SK-N-SH treated with all-trans-retinoic acid at 6 μM for 48 hours (cell line): ENCODE data around the gene CRELD2.

ENCODE experiments used
- ATAC-seq: fragments of 200-7000 bp; cut with Tn5 transposase; 3 replicates; pipeline ENCODE4 v1.9.1; 2020; ENCODE audit warnings: mild to moderate bottlenecking, moderate library complexity
- BACH2 ChIP-seq: fragments of 250-450 bp; sonication (Bioruptor Pico); IDR thresholded peaks from 2 replicates; pipeline ENCODE4 v1.9.0; 2021; ENCODE audit warnings: mild to moderate bottlenecking, borderline replicate concordance
- CREB5 ChIP-seq: fragments of 250-450 bp; sonication (Bioruptor Pico); IDR thresholded peaks from 2 replicates; pipeline ENCODE4 v1.5.1; 2020; ENCODE audit warnings: low read depth, mild to moderate bottlenecking, moderate library complexity
- CSDC2 ChIP-seq: fragments of 250-450 bp; sonication (Bioruptor Pico); IDR thresholded peaks from 2 replicates; pipeline ENCODE4 v1.5.0; 2020; ENCODE audit warnings: mild to moderate bottlenecking, moderate library complexity
- ESRRG ChIP-seq: fragments of 250-450 bp; sonication (Bioruptor Pico); IDR thresholded peaks from 2 replicates; pipeline ENCODE4 v1.6.1; 2021; ENCODE audit warnings: mild to moderate bottlenecking
- ISL1 ChIP-seq: fragments of 250-450 bp; sonication (Bioruptor Pico); IDR thresholded peaks from 2 replicates; pipeline ENCODE4 v2.1.2; 2022; ENCODE audit warnings: mild to moderate bottlenecking, moderate library complexity
- OSR1 ChIP-seq: fragments of 250-450 bp; sonication (Bioruptor Pico); IDR thresholded peaks from 2 replicates; pipeline ENCODE4 v1.8.0; 2022; ENCODE audit warnings: moderate library complexity, mild to moderate bottlenecking, inconsistent platforms
- PATZ1 ChIP-seq: fragments of 250-450 bp; sonication (Bioruptor Pico); IDR thresholded peaks from 2 replicates; pipeline ENCODE4 v1.8.0; 2020; ENCODE audit warnings: mild to moderate bottlenecking, moderate library complexity, borderline replicate concordance
- POU6F1 ChIP-seq: fragments of 250-450 bp; sonication (Bioruptor Pico); IDR thresholded peaks from 2 replicates; pipeline ENCODE4 v1.8.0; 2021; ENCODE audit warnings: low read depth, mild to moderate bottlenecking, moderate library complexity, borderline replicate concordance
- RARB ChIP-seq: fragments of 250-450 bp; sonication (Bioruptor Pico); IDR thresholded peaks from 2 replicates; pipeline ENCODE4 v1.8.0; 2021; ENCODE audit warnings: mild to moderate bottlenecking, moderate library complexity
- SNAI2 ChIP-seq: fragments of 250-450 bp; sonication (Bioruptor Pico); IDR thresholded peaks from 2 replicates; pipeline ENCODE4 v1.5.0; 2020; ENCODE audit warnings: mild to moderate bottlenecking, moderate library complexity
- TCF4 ChIP-seq: fragments of 250-450 bp; sonication (Bioruptor Pico); IDR thresholded peaks from 2 replicates; pipeline ENCODE4 v1.8.0; 2021; ENCODE audit warnings: mild to moderate bottlenecking, moderate library complexity, borderline replicate concordance
- ZC3H10 ChIP-seq: fragments of 250-450 bp; sonication (Bioruptor Pico); IDR thresholded peaks from 2 replicates; pipeline ENCODE4 v1.5.1; 2021; ENCODE audit warnings: mild to moderate bottlenecking, moderate library complexity
- ZFP3 ChIP-seq: fragments of 250-450 bp; sonication (Bioruptor Pico); IDR thresholded peaks from 2 replicates; pipeline ENCODE4 v1.5.0; 2020; ENCODE audit warnings: mild to moderate bottlenecking, moderate library complexity
- ZFP30 ChIP-seq: fragments of 450-650 bp; formaldehyde crosslinking; IDR thresholded peaks from 2 replicates; pipeline ENCODE4 v1.5.0; 2022; ENCODE audit warnings: mild to moderate bottlenecking, moderate library complexity
- ZNF565 ChIP-seq: fragments of 450-650 bp; formaldehyde crosslinking; conservative IDR thresholded peaks from 2 replicates; pipeline ENCODE4 v1.5.0; 2020; ENCODE audit warnings: low read depth, mild to moderate bottlenecking, moderate library complexity
- ZNF70 ChIP-seq: fragments of 450-650 bp; formaldehyde crosslinking; IDR thresholded peaks from 2 replicates; pipeline ENCODE4 v1.5.0; 2020; ENCODE audit warnings: mild to moderate bottlenecking, moderate library complexity
- ZNF8 ChIP-seq: fragments of 450-650 bp; formaldehyde crosslinking; IDR thresholded peaks from 2 replicates; pipeline ENCODE4 v1.5.0; 2020; ENCODE audit warnings: mild to moderate bottlenecking, moderate library complexity
- TF ChIP-seq, protein P1 (sequence below): fragments of 250-450 bp; sonication (Bioruptor Pico); IDR thresholded peaks from 2 replicates; pipeline ENCODE4 v1.5.0; 2020; ENCODE audit warnings: mild to moderate bottlenecking, moderate library complexity

CRELD2 gene

GRCh38 chr22:49951678-49951985, 33.2 kb downstream of the CRELD2 start:
- ATAC-seq, result no peak; the same call in 2 of the 3 replicates
- no peak for TF ChIP-seq POU6F1 (CRISPR knock-in tag)
- TF ChIP-seq SNAI2 (CRISPR knock-in tag), result no peak
- TF ChIP-seq ZNF565, result no peak
- TF ChIP-seq PATZ1 (CRISPR knock-in tag), result no peak
- no peak for TF ChIP-seq ZC3H10
- TF ChIP-seq, protein P1, sequence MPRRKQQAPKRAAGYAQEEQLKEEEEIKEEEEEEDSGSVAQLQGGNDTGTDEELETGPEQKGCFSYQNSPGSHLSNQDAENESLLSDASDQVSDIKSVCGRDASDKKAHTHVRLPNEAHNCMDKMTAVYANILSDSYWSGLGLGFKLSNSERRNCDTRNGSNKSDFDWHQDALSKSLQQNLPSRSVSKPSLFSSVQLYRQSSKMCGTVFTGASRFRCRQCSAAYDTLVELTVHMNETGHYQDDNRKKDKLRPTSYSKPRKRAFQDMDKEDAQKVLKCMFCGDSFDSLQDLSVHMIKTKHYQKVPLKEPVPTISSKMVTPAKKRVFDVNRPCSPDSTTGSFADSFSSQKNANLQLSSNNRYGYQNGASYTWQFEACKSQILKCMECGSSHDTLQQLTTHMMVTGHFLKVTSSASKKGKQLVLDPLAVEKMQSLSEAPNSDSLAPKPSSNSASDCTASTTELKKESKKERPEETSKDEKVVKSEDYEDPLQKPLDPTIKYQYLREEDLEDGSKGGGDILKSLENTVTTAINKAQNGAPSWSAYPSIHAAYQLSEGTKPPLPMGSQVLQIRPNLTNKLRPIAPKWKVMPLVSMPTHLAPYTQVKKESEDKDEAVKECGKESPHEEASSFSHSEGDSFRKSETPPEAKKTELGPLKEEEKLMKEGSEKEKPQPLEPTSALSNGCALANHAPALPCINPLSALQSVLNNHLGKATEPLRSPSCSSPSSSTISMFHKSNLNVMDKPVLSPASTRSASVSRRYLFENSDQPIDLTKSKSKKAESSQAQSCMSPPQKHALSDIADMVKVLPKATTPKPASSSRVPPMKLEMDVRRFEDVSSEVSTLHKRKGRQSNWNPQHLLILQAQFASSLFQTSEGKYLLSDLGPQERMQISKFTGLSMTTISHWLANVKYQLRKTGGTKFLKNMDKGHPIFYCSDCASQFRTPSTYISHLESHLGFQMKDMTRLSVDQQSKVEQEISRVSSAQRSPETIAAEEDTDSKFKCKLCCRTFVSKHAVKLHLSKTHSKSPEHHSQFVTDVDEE (CRISPR knock-in tag), result no peak
- no peak for TF ChIP-seq ZFP30 (CRISPR knock-in tag)
- no peak for TF ChIP-seq BACH2 (CRISPR knock-in tag)
- no peak for TF ChIP-seq ZFP3 (CRISPR knock-in tag)
- no peak for TF ChIP-seq RARB
- no peak for TF ChIP-seq CSDC2 (CRISPR knock-in tag)

- peak; percentile 82 for ATAC-seq
These were observed 33.8 kb downstream of the CRELD2 start for GRCh38 chr22:49951986-49952896.

More at GRCh38 chr22:49951986-49952896, 33.8 kb downstream of the CRELD2 start:
- TF ChIP-seq OSR1 (CRISPR knock-in tag) (no peak), CREB5 (no peak), ESRRG (no peak), ZNF565 (no peak), ISL1 (CRISPR knock-in tag) (no peak), BACH2 (CRISPR knock-in tag) (no peak), PATZ1 (CRISPR knock-in tag) (no peak), POU6F1 (CRISPR knock-in tag) (no peak), TCF4 (CRISPR knock-in tag) (no peak), RARB (no peak), ZFP3 (CRISPR knock-in tag) (no peak), ZNF8 (no peak), ZNF70 (CRISPR knock-in tag) (no peak)
- TF ChIP-seq, protein P1 (CRISPR knock-in tag), result no peak
